Liver (tissue), 9 donors: ENCODE measurements around the gene H2BK1. TPM values are rescaled to one million over a fixed set of nuclear protein-coding genes. Genes with fewer than 3 reads are reported as not detected.

Source experiments
- DNase-seq: peaks from one replicate; pipeline ENCODE4 v3.0.0-alpha.2; 2017; ENCODE audit warnings: low spot score
- H3K27ac ChIP-seq, 2 donors: one replicate each; pipeline ENCODE4 v1.7.0; 2013; ENCODE audit warnings: inconsistent platforms in 2 of 2, low read length in 2 of 2, control low read depth in 1 of 2, low read depth in 1 of 2, mild to moderate bottlenecking in 1 of 2
- H3K27me3 ChIP-seq, 4 donors: one replicate each; pipeline versions ENCODE4 v1.6.1 to v1.7.0; 2013; ENCODE audit warnings: low read length in 3 of 4, inconsistent platforms in 1 of 4, mild to moderate bottlenecking in 1 of 4, moderate library complexity in 1 of 4; ENCODE audit not compliant: control insufficient read depth in 4 of 4, insufficient read depth in 4 of 4
- H3K36me3 ChIP-seq, 4 donors: one replicate each; pipeline versions ENCODE4 v1.6.1 to v1.7.0; 2013; ENCODE audit warnings: low read length in 3 of 4, mild to moderate bottlenecking in 3 of 4, low read depth in 1 of 4, moderate library complexity in 1 of 4; ENCODE audit not compliant: control insufficient read depth in 4 of 4, insufficient read depth in 3 of 4
- H3K4me1 ChIP-seq, 4 donors: one replicate each; pipeline versions ENCODE4 v1.6.1 to v1.7.0; 2013; ENCODE audit warnings: low read length in 3 of 4, mild to moderate bottlenecking in 3 of 4, moderate library complexity in 1 of 4; ENCODE audit not compliant: control insufficient read depth in 4 of 4, insufficient read depth in 4 of 4
- H3K4me3 ChIP-seq, 3 donors: one replicate each; pipeline versions ENCODE4 v1.6.1 to v1.7.0; 2013; ENCODE audit warnings: low read length in 3 of 3, control low read depth in 1 of 3, low read depth in 1 of 3, mild to moderate bottlenecking in 1 of 3
- H3K9ac ChIP-seq, 2 donors: one replicate each; pipeline ENCODE4 v1.7.0; 2013; ENCODE audit warnings: low read length in 2 of 2, mild to moderate bottlenecking in 2 of 2, moderate library complexity in 2 of 2, control low read depth in 1 of 2, low read depth in 1 of 2
- H3K9me3 ChIP-seq, 4 donors: one replicate each; pipeline versions ENCODE4 v1.6.1 to v1.7.0; 2013; ENCODE audit warnings: low read length in 3 of 4; ENCODE audit not compliant: control insufficient read depth in 4 of 4
- ATF3 ChIP-seq: IDR thresholded peaks from 2 replicates; pipeline ENCODE4 v1.6.1; 2016; ENCODE audit warnings: antibody characterized with exemption
- CTCF ChIP-seq: fragments of 150-350 bp; IDR thresholded peaks from 2 replicates; pipeline ENCODE4 v1.5.1; 2017; ENCODE audit warnings: improper control_type of control experiment, low read depth, low read length; ENCODE audit not compliant: missing input control
- EGR1 ChIP-seq, 2 donors: IDR thresholded peaks; 2 replicates each; pipeline ENCODE4 v1.6.1; 2016 to 2018; ENCODE audit warnings: antibody characterized with exemption in 2 of 2, low read depth in 2 of 2
- FOXA1 ChIP-seq: IDR thresholded peaks from 2 replicates; pipeline ENCODE4 v1.6.1; 2016; ENCODE audit warnings: antibody characterized with exemption
- FOXA2 ChIP-seq: IDR thresholded peaks from 2 replicates; pipeline ENCODE4 v1.6.1; 2016; ENCODE audit warnings: antibody characterized with exemption
- GABPA ChIP-seq, 2 donors: IDR thresholded peaks in 1 of 2; conservative IDR thresholded peaks in 1 of 2; 2 replicates each; pipeline ENCODE4 v1.6.1; 2016; ENCODE audit warnings: antibody characterized with exemption in 2 of 2, mild to moderate bottlenecking in 1 of 2, moderate library complexity in 1 of 2
- HNF4A ChIP-seq, 2 donors: conservative IDR thresholded peaks; 2 replicates each; pipeline ENCODE4 v1.6.1; 2016; ENCODE audit warnings: antibody characterized with exemption in 2 of 2, mild to moderate bottlenecking in 2 of 2
- HNF4G ChIP-seq: IDR thresholded peaks from 2 replicates; pipeline ENCODE4 v1.6.1; 2016; ENCODE audit warnings: antibody characterized with exemption
- JUND ChIP-seq, 2 donors: IDR thresholded peaks; 2 replicates each; pipeline ENCODE4 v1.6.1; 2016; ENCODE audit warnings: antibody characterized with exemption in 2 of 2
- MAX ChIP-seq: IDR thresholded peaks from 2 replicates; pipeline ENCODE4 v1.6.1; 2016; ENCODE audit warnings: antibody characterized with exemption
- NR2F2 ChIP-seq: IDR thresholded peaks from 2 replicates; pipeline ENCODE4 v1.6.1; 2016; ENCODE audit warnings: antibody characterized with exemption
- RAD21 ChIP-seq, 2 donors: IDR thresholded peaks; 2 replicates each; pipeline ENCODE4 v1.6.1; 2016; ENCODE audit warnings: antibody characterized with exemption in 2 of 2, mild to moderate bottlenecking in 2 of 2
- RXRA ChIP-seq, 2 donors: IDR thresholded peaks; 2 replicates each; pipeline ENCODE4 v1.6.1; 2017 to 2018; ENCODE audit warnings: antibody characterized with exemption in 2 of 2, mild to moderate bottlenecking in 1 of 2
- SP1 ChIP-seq: IDR thresholded peaks from 2 replicates; pipeline ENCODE4 v1.6.1; 2018; ENCODE audit warnings: antibody characterized with exemption, mild to moderate bottlenecking
- YY1 ChIP-seq: IDR thresholded peaks from 2 replicates; pipeline ENCODE4 v1.6.1; 2016; ENCODE audit warnings: antibody characterized with exemption, mild to moderate bottlenecking
- ZBTB33 ChIP-seq: IDR thresholded peaks from 2 replicates; pipeline ENCODE4 v1.6.1; 2016; ENCODE audit warnings: antibody characterized with exemption
- WGBS: extraction: QIAGEN DNeasy Blood & Tissue Kit; methylation state at CpG from one replicate; pipeline ENCODE4 v1.1.7; 2013; 5-methylcytosine and 5-hydroxymethylcytosine counted together
- polyA plus RNA-seq, 2 donors: library from polyadenylated mRNA; stranded (reverse) in 1 of 2; unstranded in 1 of 2; fragments of 200-250 nt in 1 of 2; fragments of >200 nt in 1 of 2; fragmentation: Nextera tagmentation in 1 of 2; extraction: Ambion mirVana in 1 of 2; gene quantifications; one replicate each; pipeline versions ENCODE4 v1.2.1 to v1.2.3, GENCODE V29; 2013 to 2015
- total RNA-seq, 2 donors: library from RNA; depleted of rRNA; stranded (reverse); fragments of >200 nt; gene quantifications; one replicate each; pipeline ENCODE4 v1.2.3, GENCODE V29; 2014
- donor health status: healthy.
- donor health status: healthy.
- donor health status: healthy.
- donor health status: healthy.
- donor health status: healthy.

H2BK1 gene
- total and polyA plus RNA-seq, 4 donors = not detected

- no peak overlapping the region for H3K27ac ChIP-seq
- 74% methylated on average over 4 of the region's 4 CpGs for WGBS
- no peak for DNase-seq
- H3K4me3 ChIP-seq = no peak overlapping the region
- H3K27me3 ChIP-seq = peaks cover 0 to 4% (median 0%) of the 10 kb centered on the region in 4 donors
- TF ChIP-seq CTCF = no peak
- TF ChIP-seq ZBTB33 = no peak
- no peak for TF ChIP-seq RAD21 (IDR thresholded peaks at IDR 0.05)
- no peak for TF ChIP-seq HNF4G
- no peak for TF ChIP-seq FOXA1
- TF ChIP-seq JUND (IDR thresholded peaks at IDR 0.05) = no peak
- TF ChIP-seq FOXA2 = no peak
- no peak for TF ChIP-seq EGR1 (IDR thresholded peaks at IDR 0.05; ENCODE audit: low read depth in 2 of 2)
- no peak overlapping the region for H3K9ac ChIP-seq
- H3K4me1 ChIP-seq = peaks cover 9 to 35% (median 21%) of the 10 kb centered on the region in 4 donors
- no peaks in the 10 kb centered on the region for H3K9me3 ChIP-seq
- no peaks in the 10 kb centered on the region for H3K36me3 ChIP-seq
These were observed 36.7 kb upstream of the H2BK1 start for GRCh38 chr7:151246851-151247580.

GRCh38 chr7:151246102-151246850, 36.0 kb upstream of the H2BK1 start:
- 59% methylated on average over 13 of the region's 13 CpGs for WGBS
- H3K9me3 ChIP-seq = no peaks in the 10 kb centered on the region
- H3K4me1 ChIP-seq = peaks cover 8 to 29% (median 17%) of the 10 kb centered on the region in 4 donors
- no peaks in the 10 kb centered on the region for H3K36me3 ChIP-seq
- no peak overlapping the region for H3K9ac ChIP-seq
- TF ChIP-seq SP1 (no peak), ATF3 (no peak), ZBTB33 (no peak), HNF4G (no peak), FOXA2 (no peak), NR2F2 (no peak), RXRA (IDR thresholded peaks at IDR 0.05) (no peak), MAX (no peak), HNF4A (conservative IDR thresholded peaks at IDR 0.05) (no peak), CTCF (no peak), YY1 (no peak), GABPA (IDR thresholded peaks at IDR 0.05 in 1 of 2, conservative IDR thresholded peaks at IDR 0.05 in 1 of 2) (no peak)
- DNase-seq = no peak
- no peak overlapping the region for H3K4me3 ChIP-seq
- H3K27ac ChIP-seq = no peak overlapping the region
- peaks cover 0 to 4% (median 0%) of the 10 kb centered on the region in 4 donors for H3K27me3 ChIP-seq
